Erythroblast (primary cell): ENCODE data around the gene KRTAP9-4.

Source experiments
- GATA1 ChIP-seq: IDR thresholded peaks from 2 replicates; pipeline ENCODE4 v1.6.1; 2011; ENCODE audit warnings: low read depth, mild to moderate bottlenecking, control low read depth, low read length, moderate library complexity
- POLR2A ChIP-seq: IDR thresholded peaks from 2 replicates; pipeline ENCODE4 v1.6.1; 2011; ENCODE audit warnings: mild to moderate bottlenecking, low read length

DNA sequence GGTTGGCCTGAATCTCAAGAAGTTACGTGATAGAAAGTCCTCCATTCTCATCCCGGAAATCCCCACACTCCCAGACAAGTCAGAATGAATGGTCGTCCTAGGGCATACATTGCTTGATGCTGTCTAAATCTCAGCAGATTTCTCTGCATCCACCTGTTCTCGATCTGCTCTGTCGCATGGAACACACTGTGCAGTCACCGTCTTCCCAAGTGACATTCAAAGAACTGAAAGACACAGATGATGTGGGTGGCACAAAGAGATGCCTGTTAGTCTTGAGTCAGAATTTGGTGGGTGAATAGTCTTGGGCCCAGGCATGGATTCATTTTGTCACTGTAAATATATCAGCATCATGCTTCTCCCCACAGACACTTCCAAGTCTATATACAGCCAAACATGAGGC, 17.8 kb upstream of the KRTAP9-4 start:
- no peak for TF ChIP-seq POLR2A
- no peak for TF ChIP-seq GATA1
